ENCODE data around the gene PPM1F.

GRCh38 chr22:21921184-21921721 lies 31.4 kb downstream of the PPM1F start:
- TF ChIP-seq POLR2A (IDR thresholded peaks at IDR 0.05; ENCODE audit: low read depth, low read length) (no peak), TAF1 (IDR thresholded peaks at IDR 0.05; ENCODE audit: borderline replicate concordance, low read depth, low read length) (no peak), POLR2AphosphoS5 (IDR thresholded peaks at IDR 0.05; ENCODE audit: low read depth, low read length) (no peak)

Data from GM12892 (cell line).